IPS-18c (cell line): ENCODE data around the gene LRIT3.

Experiments
- H3K4me3 ChIP-seq: 2 replicates; pipeline ENCODE4 v1.7.0; 2013; ENCODE audit warnings: low read depth, mild to moderate bottlenecking, low read length, moderate library complexity; ENCODE audit not compliant: insufficient read depth
- H3K9me3 ChIP-seq: one replicate; pipeline ENCODE4 v1.6.1; 2013; ENCODE audit warnings: mild to moderate bottlenecking, low read length, moderate library complexity; ENCODE audit not compliant: control insufficient read depth, insufficient read depth

Gene LRIT3

DNA sequence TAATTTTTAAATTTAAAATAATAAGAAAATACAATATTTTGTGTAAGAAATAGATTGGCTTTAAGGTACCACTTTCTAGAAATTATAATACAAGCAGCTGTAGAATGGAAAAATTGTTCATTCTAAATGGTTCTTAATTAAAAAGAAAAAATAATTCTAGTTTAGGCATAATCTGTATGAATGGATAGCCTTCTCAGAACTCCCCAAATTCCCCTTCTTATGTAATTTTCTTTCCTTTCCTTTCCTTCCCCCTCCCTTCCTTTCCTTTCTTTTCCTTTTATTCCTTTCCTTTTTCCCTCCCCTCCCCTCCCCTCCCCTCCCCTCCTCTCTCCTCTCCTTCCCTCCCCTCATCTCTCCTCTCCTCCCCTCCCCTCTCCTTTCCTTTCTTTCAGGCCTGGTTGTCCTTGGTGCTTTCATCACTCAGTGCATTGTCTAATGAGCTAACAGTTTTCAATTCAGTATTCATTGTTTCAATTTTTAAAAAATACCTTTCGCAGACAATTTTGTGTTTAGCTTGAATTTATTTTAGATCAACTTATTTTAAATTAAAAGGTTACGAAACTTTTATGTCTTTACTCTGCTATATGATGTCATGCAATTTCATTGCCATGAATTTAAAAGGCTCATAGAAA lies 28.8 kb downstream of the LRIT3 start:
- H3K4me3 ChIP-seq: no peak overlapping the region
- peaks cover 3% of the 10 kb centered on the region for H3K9me3 ChIP-seq

DNA sequence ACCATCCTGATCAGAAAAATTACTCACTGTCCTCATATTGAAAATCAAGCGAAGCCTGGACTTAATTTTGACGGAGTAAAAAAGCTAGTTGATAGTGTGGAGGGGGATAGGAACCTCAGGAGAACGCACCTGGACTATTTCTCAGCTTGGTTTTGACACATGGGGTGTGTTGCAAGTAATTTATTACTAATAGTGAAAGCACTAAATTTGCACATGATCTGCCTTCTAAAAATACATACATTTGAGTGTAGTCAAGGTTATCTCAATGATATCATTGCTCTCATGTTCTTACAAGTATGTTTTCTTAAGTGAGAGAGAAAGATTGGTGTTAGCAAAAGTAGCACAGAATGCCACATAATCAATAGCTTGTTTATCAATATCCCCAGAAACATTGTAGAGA lies 29.5 kb downstream of the LRIT3 start:
- Histone ChIP-seq H3K4me3 (no peak overlapping the region), H3K9me3 (peaks cover 3% of the 10 kb centered on the region)

DNA sequence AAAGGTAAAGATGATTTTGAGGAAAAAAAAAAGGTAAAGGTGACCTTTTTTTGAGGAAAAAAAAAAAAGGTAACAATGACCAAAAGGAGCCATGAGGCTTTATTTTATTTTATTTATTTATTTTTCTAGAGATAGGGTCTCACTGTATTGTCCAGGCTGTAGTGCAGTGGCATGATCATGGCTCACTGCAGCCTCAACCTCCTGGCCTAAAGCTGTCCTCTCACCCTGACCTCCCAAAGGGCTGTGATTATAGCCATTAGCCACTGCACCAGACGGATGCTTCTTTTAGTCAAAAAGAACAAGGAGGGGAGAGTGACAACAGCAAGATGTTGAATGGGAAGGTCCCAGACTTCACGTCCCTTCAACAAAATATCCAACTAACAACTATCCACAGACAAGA lies 30.4 kb downstream of the LRIT3 start:
- Histone ChIP-seq H3K9me3 (peaks cover 3% of the 10 kb centered on the region), H3K4me3 (no peak overlapping the region)

DNA sequence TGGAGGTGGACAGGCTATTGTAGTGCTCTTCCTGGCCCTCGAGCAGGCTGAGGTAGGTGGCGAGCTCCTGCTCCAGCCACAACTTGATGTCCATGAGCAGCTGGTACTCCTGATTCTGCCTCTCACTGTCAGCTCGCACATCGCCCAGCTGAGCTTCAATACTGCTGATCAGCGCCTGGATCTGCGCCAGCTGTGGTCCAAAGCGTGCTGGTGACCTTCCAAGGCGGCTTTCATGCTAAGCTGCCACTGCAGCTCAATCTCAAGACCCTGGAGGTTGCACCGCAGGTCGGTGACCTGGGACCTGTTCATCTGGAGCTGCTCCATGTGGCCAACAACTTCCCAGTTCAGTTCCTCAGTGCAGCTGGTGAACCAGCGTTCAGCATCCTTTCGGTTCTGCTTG lies 31.2 kb downstream of the LRIT3 start:
- Histone ChIP-seq H3K4me3 (no peak overlapping the region), H3K9me3 (peaks cover 3% of the 10 kb centered on the region)

DNA sequence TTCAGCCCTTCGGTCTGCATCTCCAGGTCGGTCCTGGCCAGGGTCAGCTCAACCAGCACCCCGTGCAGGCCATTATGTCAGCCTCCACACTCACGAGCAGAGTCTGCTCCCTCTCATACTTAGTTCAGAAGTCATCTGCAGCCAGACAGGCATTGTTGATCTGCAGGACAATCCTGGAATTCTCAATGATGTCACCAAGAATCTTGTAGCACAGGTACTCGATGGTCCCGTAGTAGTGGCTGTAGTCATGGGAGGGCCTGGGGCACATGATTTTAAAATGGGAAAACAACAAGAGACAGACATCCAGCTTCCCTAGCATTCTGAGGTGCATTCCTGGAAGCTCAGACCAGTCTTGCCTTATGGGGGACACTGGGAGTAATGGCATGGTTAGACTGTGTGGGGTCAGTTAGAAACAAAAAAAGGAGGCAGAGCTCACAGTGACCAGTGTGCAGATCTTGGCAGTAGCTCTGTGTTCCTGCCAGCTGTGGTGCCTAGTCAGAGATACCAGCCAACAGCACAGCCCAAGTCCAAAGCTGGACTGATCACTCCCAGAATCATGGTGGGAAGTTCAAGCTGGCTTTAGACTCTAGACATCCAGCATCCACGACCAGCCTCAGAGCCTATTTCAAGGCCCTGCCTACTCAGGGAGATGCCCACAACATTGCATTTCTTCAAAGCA lies 31.9 kb downstream of the LRIT3 start:
- H3K9me3 ChIP-seq: peaks cover 3% of the 10 kb centered on the region

DNA sequence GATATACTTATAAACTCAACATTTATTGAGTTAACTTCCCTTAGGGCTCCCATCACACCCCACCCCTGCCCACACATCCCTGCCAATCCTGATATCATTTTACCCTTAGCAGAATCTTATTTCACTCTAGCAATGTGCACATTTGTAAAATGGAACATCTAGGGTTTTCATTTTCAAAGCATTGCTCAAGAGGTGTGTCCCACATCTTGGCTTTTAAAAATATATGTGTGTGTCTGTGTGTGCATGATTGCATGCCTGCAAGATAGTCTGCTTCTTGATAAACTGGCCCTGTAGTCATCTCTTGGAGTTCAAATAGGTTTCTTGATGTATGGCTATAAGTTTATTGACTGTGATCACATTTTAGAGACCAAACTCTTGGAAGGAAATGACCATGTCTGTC lies 38.4 kb downstream of the LRIT3 start:
- H3K4me3 ChIP-seq: no peak overlapping the region

More for the DNA sequence above, 31.9 kb downstream of the LRIT3 start:
- no peak overlapping the region for H3K4me3 ChIP-seq

DNA sequence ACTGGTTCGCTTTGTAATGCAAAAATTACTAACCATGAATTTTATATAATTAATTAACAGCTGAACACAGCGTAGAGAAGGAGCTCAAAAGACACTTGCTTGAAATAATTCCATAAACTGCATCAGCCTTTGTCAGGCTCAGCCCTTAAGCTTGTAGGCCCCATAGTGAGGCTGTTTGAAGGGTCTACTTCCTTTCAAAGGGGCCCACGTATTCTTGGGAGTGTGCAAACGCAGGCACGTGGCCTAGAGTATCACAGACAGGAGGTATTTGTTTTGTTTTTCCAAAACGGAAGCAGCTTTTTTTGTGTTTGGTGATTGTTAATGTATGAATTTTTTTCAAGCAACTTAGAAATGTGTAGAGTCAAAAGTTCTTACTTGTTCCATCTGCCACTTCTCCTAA lies 39.2 kb downstream of the LRIT3 start:
- H3K9me3 ChIP-seq: no peaks in the 10 kb centered on the region

More for the DNA sequence above, 38.4 kb downstream of the LRIT3 start:
- no peaks in the 10 kb centered on the region for H3K9me3 ChIP-seq

DNA sequence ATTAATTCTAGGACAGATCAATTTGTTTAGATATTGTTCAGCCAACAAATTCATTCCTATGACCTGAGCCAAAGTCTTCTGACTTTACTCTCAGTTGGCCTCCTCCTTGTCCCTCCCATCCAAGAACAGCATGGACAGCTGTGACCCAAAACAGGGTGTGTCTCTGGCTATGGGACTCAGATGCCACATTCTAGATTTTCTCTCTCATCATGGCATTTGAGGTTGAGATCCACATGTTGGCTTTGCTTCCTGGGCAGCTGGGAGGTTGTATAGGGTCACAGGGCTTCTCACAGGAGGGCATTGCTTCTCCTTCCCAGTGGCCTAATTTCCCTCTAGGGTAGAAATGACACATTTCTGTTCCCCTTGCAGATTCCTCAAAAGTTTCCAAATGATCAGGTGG lies 42.2 kb downstream of the LRIT3 start:
- Histone ChIP-seq H3K9me3 (peaks cover 6% of the 10 kb centered on the region), H3K4me3 (no peak overlapping the region)

More for the DNA sequence above, 39.2 kb downstream of the LRIT3 start:
- no peak overlapping the region for H3K4me3 ChIP-seq

DNA sequence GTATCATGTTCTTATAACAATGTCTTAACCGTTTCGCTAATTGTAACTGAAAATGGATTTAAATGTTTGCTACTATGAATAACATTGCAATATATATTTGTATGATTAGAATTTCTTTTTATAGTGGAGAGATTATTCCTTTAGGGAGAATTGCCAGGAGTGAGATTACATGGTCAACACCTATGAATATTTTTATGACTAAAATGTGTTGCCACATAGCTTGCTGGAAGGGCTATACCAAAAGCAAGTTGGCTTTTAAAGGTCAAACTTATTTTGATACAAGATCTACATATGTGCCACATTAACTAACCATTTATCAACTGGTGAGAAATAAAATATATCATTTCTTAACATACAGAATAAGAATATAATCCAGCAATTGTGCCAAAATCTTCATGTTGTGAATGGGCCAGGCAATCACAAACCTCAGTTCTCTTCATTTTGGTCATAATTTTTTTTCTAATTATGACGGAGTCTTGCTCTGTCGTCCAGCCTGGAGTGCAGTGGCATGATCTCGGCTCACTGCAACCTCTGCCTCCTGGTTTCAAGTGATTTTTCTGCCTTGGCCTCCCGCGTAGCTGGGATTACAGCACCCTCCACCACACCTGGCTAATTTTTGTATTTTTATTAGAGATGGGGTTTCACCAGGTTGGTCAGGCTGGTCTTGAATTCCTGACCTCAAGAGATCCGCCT lies 54.8 kb downstream of the LRIT3 start:
- peaks cover 2% of the 10 kb centered on the region for H3K9me3 ChIP-seq
- no peak overlapping the region for H3K4me3 ChIP-seq

DNA sequence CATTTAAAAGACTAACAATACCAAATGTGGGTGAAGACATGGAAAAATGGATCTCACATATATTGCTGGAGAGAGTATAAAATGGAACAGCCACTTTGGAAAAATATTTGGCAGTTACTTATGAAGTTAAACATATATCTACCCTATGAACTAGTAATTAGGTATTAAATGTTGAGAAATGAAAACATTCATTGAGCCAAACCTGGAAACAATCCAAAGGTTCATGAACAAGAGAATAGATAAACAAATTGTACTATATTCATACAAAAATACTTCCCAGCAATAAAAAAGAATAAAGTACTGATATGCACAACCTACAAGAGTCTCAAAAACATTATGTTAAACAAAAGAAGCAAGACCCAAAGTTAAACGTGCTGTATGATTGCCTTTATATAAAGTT lies 60.8 kb downstream of the LRIT3 start:
- H3K4me3 ChIP-seq: no peak overlapping the region
- H3K9me3 ChIP-seq: no peaks in the 10 kb centered on the region

DNA sequence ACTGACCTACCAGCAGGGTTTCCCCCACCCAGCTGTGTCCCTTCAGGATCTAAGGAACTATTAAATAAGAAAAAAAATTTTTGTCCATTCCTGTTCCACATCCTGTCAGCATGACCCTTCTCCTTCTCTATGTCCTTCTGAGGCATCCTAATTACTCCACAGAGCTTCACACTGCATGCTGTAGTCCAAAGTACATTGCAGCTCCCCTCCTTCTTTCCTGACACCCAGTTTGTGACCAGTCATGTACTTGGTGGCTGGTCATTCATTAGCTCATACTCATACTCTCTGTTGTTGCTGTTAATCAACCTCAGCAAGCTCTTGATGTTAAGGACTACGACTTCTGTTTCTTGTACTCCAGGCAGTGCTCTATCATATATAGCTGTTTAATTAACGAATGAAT lies 62.3 kb downstream of the LRIT3 start:
- no peaks in the 10 kb centered on the region for H3K9me3 ChIP-seq
- no peak overlapping the region for H3K4me3 ChIP-seq

DNA sequence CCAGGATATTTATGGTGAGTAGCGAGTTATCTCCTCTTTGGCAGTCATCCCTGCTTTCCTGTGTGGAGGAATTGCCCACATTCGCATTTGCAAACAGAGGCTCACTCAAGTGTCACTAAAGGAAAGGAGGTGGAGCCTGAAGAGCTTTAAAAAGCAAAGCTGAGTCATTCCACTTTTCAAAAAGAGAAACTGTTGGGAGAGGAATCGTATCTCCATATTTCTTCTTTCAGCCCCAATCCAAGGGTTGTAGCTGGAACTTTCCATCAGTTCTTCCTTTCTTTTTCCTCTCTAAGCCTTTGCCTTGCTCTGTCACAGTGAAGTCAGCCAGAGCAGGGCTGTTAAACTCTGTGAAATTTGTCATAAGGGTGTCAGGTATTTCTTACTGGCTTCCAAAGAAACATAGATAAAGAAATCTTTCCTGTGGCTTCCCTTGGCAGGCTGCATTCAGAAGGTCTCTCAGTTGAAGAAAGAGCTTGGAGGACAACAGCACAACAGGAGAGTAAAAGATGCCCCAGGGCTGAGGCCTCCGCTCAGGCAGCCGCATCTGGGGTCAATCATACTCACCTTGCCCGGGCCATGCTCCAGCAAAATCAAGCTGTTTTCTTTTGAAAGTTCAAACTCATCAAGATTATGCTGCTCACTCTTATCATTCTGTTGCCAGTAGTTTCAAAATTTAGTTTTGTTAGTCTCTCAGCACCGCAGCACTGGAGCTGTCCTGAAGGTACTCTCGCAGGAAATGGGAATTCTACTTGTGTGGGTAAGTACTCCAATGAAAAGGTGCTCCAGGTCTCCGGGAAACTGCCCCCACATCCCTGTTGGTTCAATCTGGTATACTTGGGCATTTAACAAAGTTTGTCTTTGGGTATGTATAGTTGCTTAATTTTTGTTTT lies 65.0 kb downstream of the LRIT3 start, which contains the start of gene EGF:
Gene EGF, plus strand, starts transcription at position 178 of the 890 bp plus-strand sequence. Its CDS starts 453 bp downstream, at position 631.
- Histone ChIP-seq H3K4me3 (no peak within 1 kb of the TSS), H3K9me3 (no peaks in the 10 kb centered on the region)

DNA sequence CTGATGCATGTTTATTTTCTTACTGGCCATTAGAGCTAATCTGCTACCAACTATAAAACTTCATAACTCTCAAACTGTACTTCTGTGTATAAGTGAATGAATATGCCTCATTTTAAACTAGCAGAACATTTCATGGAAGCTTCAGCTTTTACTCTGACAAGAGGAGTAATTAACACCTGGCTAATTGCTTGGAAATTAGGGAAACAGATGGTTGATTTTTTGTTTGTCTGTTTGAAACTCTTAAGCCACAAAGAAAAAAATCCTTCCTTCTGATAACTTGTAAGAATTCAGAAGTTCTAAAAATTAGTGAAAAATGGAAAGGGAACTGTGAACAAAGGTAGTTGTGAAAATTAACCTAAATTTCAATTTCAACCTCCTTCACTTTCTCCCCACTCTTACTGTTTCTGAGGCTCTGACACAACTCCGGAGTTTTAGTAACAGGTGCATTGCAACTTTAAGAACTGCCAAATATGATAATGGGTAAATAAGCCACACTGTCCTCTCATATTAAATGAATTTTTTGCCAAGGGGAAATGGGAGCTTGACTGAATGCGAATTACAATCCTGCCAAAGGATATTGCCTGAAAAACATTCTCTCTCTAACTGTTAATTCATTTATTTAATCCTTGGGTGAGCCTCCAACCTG lies 65.8 kb downstream of the LRIT3 start:
- H3K9me3 ChIP-seq: no peaks in the 10 kb centered on the region
- H3K4me3 ChIP-seq: no peak overlapping the region

DNA sequence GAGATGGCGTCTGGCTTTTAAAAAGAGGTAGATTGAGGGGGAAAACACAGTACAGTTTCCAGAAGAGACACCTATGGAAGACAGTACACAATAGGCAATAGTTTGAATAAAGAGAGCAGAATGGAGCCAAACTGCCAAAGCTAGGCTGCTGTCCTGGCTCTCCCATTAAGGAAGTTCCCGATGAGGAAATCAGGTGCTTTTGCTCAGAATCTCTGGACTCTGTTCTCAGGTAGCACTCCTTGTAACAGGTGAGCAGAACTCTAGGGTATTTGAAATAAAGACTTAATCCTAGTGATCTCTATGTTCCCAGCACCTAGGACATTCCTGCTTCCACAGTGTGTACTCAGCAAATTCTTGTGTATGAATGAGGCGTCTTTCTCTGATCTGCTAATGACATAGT lies 66.4 kb downstream of the LRIT3 start:
- H3K9me3 ChIP-seq: no peaks in the 10 kb centered on the region

DNA sequence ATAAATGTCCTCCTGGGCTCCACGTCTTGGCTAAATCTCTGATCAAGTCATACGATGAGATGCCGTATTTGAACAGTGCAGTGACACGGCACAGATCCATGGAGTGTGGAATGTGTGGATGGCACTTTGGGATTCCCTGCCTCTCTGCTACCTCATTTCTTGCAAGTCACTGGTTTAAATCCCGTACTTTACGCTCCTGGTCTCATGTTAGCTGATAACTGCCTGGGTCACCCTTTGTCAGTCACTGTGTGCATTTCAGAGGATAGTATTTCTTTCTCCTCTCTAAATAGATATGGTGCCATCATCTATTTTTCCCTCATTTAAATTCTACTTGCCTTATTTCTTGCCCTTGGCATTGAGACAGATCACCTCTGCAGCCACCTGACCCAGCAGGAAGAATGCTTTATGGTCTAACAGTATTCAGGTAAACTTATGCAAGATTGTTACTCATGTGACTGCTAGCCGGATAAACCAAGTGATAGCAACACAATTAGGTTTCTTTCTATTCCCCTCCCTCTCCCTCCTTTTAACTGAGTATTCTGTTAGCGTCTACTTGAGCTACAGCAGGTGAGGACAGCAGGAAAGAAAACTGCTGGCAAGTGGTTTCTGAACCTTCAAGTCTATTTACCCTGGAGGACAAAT lies 67.6 kb downstream of the LRIT3 start:
- Histone ChIP-seq H3K4me3 (no peak overlapping the region), H3K9me3 (no peaks in the 10 kb centered on the region)

More for the DNA sequence above, 66.4 kb downstream of the LRIT3 start:
- H3K4me3 ChIP-seq: no peak overlapping the region

DNA sequence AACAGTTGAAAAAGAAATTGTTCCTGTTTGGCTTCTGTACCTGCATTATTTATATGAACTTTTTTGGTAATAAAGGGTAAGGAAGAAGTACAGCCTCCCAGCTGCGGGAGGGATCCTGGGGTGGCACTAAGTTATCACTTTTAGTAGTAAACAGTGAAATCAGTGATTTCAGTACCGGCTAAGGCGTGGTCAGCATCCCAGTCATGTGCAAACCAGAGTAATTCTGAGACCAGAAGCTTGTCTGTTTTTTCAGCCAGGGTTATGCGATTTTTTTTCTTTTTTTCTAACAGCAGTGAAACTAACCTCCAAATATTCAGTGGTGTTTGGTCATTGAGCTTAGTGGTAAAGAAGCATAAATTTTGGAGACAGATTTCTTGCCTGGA lies 68.1 kb downstream of the LRIT3 start:
- H3K9me3 ChIP-seq: no peaks in the 10 kb centered on the region
- H3K4me3 ChIP-seq: no peak overlapping the region
